ENCODE measurements around the gene CLASP2.
A peak's percentile ranks its signal among the peaks of the same experiment; 100 is the strongest.

CLASP2 gene

DNA sequence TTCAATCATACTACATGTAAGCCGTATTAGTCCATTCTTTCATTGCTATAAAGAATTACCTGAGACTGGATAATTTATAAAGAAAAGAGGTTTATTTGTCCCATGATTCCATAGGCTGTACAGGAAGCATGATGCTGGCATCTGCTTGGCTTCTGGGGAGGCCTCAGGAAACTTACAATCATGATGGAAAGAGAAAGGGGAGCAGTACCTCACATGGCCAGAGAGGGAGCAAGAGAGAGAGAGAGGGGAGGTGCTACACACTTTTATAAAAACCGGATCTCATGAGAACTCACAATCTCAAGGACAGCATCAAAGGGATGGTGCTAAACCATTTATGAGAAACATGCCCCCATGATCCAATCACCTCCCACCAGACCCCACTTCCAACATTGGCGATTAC is 14.3 kb upstream of the CLASP2 start:
- H3K9ac ChIP-seq = no peak overlapping the region
- H3K79me2 ChIP-seq (ENCODE audit: insufficient read depth, low read depth) = no peaks in the 10 kb centered on the region
- peaks cover 39% of the 10 kb centered on the region for H3K4me1 ChIP-seq (ENCODE audit: low read depth, poor library complexity, severe bottlenecking)
- H3K4me3 ChIP-seq (IDR thresholded peaks at IDR 0.05; ENCODE audit: insufficient read depth, low read depth, low read length) = no peak overlapping the region
- TF ChIP-seq, protein P1, sequence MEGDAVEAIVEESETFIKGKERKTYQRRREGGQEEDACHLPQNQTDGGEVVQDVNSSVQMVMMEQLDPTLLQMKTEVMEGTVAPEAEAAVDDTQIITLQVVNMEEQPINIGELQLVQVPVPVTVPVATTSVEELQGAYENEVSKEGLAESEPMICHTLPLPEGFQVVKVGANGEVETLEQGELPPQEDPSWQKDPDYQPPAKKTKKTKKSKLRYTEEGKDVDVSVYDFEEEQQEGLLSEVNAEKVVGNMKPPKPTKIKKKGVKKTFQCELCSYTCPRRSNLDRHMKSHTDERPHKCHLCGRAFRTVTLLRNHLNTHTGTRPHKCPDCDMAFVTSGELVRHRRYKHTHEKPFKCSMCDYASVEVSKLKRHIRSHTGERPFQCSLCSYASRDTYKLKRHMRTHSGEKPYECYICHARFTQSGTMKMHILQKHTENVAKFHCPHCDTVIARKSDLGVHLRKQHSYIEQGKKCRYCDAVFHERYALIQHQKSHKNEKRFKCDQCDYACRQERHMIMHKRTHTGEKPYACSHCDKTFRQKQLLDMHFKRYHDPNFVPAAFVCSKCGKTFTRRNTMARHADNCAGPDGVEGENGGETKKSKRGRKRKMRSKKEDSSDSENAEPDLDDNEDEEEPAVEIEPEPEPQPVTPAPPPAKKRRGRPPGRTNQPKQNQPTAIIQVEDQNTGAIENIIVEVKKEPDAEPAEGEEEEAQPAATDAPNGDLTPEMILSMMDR (conservative IDR thresholded peaks at IDR 0.05; ENCODE audit: low read depth, low read length) = peak; percentile 43
- no peaks in the 10 kb centered on the region for H4K20me1 ChIP-seq (ENCODE audit: insufficient read depth)
- H3K36me3 ChIP-seq (ENCODE audit: insufficient read depth) = no peaks in the 10 kb centered on the region
- no peak overlapping the region for H2AFZ ChIP-seq (ENCODE audit: low read depth)
- H3K27me3 ChIP-seq (ENCODE audit: insufficient read depth, low read depth) = no peaks in the 10 kb centered on the region
- H3K27ac ChIP-seq = no peak overlapping the region
- no peak overlapping the region for H3K4me2 ChIP-seq

DNA sequence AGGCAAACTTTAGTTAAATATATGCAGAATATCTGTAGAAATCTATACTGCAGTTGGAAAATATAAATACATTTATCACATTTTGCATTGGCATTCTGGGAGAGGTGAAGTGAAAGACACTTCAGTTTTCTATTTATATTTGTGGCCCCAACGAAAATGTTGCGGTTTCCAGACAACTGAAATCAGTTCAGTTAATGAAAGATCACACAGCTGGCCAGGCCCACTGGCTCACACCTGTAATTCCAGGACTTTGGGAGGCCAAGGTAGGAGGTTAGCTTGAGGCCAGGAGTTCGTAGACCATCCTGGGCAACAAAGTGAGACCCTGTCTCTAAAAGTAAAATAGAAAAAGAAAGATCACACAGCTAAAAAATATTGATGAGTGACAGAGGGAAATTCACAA is 11.9 kb upstream of the CLASP2 start:
- no peaks in the 10 kb centered on the region for H3K79me2 ChIP-seq (ENCODE audit: insufficient read depth, low read depth)
- TF ChIP-seq, protein P1 (conservative IDR thresholded peaks at IDR 0.05; ENCODE audit: low read depth, low read length) = no peak
- H3K4me2 ChIP-seq = peak overlapping the region; percentile 82
- H3K4me3 ChIP-seq (IDR thresholded peaks at IDR 0.05; ENCODE audit: insufficient read depth, low read depth, low read length) = no peak overlapping the region
- no peaks in the 10 kb centered on the region for H3K27me3 ChIP-seq (ENCODE audit: insufficient read depth, low read depth)
- no peak overlapping the region for H2AFZ ChIP-seq (ENCODE audit: low read depth)
- H3K36me3 ChIP-seq (ENCODE audit: insufficient read depth) = no peaks in the 10 kb centered on the region
- no peaks in the 10 kb centered on the region for H4K20me1 ChIP-seq (ENCODE audit: insufficient read depth)
- H3K27ac ChIP-seq = peak overlapping the region; percentile 42
- peaks cover 35% of the 10 kb centered on the region for H3K4me1 ChIP-seq (ENCODE audit: low read depth, poor library complexity, severe bottlenecking)
- H3K9ac ChIP-seq = no peak overlapping the region

DNA sequence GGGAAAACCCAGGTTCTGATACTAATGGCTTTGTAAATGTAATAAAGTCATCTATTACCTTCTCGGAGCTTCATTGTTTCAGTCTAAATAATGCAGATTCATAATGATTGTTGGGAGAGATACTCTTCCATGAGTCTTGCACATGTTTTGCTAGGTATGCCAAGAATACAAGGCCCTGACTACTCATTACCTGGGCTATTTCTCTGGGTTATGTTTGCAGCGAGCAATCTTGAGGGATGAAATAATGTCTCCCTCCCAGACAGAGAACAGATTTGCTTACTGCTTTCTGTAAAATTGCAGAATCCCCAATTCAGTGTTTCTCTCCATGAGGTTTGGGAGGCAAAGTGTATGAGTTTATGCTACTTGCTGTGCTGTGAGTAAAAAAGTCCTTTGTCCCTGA is 6.2 kb upstream of the CLASP2 start:
- H2AFZ ChIP-seq (ENCODE audit: low read depth) = no peak overlapping the region
- no peak overlapping the region for H3K9ac ChIP-seq
- H3K27me3 ChIP-seq (ENCODE audit: insufficient read depth, low read depth) = no peaks in the 10 kb centered on the region
- H3K4me3 ChIP-seq (IDR thresholded peaks at IDR 0.05; ENCODE audit: insufficient read depth, low read depth, low read length) = no peak overlapping the region
- H3K36me3 ChIP-seq (ENCODE audit: insufficient read depth) = no peaks in the 10 kb centered on the region
- H4K20me1 ChIP-seq (ENCODE audit: insufficient read depth) = no peaks in the 10 kb centered on the region
- TF ChIP-seq, protein P1 (conservative IDR thresholded peaks at IDR 0.05; ENCODE audit: low read depth, low read length) = no peak
- H3K4me1 ChIP-seq (ENCODE audit: low read depth, poor library complexity, severe bottlenecking) = peaks cover 13% of the 10 kb centered on the region
- no peak overlapping the region for H3K27ac ChIP-seq
- H3K79me2 ChIP-seq (ENCODE audit: insufficient read depth, low read depth) = no peaks in the 10 kb centered on the region
- H3K4me2 ChIP-seq = no peak overlapping the region

DNA sequence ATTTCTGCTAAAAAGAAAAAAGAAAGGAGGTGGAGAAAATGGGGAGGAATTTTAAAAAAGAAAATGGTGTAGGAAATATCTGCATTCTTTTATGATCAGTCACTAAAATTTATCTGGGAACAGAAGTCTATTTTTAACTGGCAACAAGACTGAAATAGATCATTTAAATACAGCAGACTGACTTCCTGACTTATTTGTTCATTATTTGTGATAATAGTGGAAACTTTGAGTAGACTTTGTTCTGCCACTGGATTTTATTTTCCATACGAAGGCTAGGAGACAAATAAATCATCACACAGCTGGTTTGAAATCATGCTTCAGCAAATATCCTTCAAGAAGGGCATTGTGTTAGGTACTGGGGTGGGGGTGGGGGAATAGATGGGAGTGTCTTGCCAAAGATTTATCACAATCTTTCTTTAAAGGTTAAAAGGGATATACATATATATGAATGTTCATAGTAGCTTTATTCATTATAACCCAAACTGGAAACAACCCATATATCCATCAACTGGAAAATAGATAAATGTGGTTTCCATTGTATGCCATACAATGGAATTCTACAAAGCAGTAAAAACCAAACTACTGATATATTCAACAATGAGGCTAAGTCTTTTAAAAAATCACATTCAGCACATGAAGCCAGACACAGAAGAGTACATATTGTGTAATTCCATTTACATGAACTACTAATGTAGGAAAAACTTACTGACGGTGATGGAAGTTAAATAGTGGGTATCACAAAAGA is 4.7 kb upstream of the CLASP2 start:
- no peaks in the 10 kb centered on the region for H3K27me3 ChIP-seq (ENCODE audit: insufficient read depth, low read depth)
- no peaks in the 10 kb centered on the region for H3K79me2 ChIP-seq (ENCODE audit: insufficient read depth, low read depth)
- H3K9ac ChIP-seq = no peak overlapping the region
- no peak overlapping the region for H3K4me2 ChIP-seq
- TF ChIP-seq, protein P1 (conservative IDR thresholded peaks at IDR 0.05; ENCODE audit: low read depth, low read length) = no peak
- no peaks in the 10 kb centered on the region for H4K20me1 ChIP-seq (ENCODE audit: insufficient read depth)
- H3K36me3 ChIP-seq (ENCODE audit: insufficient read depth) = no peaks in the 10 kb centered on the region
- H2AFZ ChIP-seq (ENCODE audit: low read depth) = no peak overlapping the region
- H3K4me1 ChIP-seq (ENCODE audit: low read depth, poor library complexity, severe bottlenecking) = no peaks in the 10 kb centered on the region
- H3K27ac ChIP-seq = no peak overlapping the region
- H3K4me3 ChIP-seq (IDR thresholded peaks at IDR 0.05; ENCODE audit: insufficient read depth, low read depth, low read length) = no peak overlapping the region

Measured in KMS-11 (cell line).